IMR-90 (cell line): ENCODE results near the gene NUFIP2. TPM values are rescaled to one million over a fixed set of nuclear protein-coding genes. Genes with fewer than 3 reads are reported as not detected.
A peak's percentile ranks its signal among the peaks of the same experiment; 100 is the strongest.

Experiments used
- ATAC-seq: fragments of 200-7000 bp; cut with Tn5 transposase; 2 replicates; pipeline ENCODE4 v1.9.1; 2020; ENCODE audit warnings: low read depth, mild to moderate bottlenecking, moderate library complexity
- BruUV-seq: library from RNA; stranded (reverse); fragments of 400-500 nt; replicated peaks from 2 replicates; lab custom pipeline; 2021; lab: Mats Ljungman, UMichigan
- CTCF ChIA-PET: fragments of 300-600 bp; formaldehyde crosslinking; extraction: SDS; loops from one replicate; lab custom pipeline; 2021; ENCODE audit warnings: antibody characterized with exemption; lab: Yijun Ruan, JAX
- POLR2A ChIA-PET: fragments of 300-600 bp; sonication (Branson Sonifier 250); formaldehyde crosslinking; loops from one replicate; lab custom pipeline; 2022; ENCODE audit warnings: antibody characterized with exemption; ENCODE audit not compliant: unreplicated experiment; lab: Charles Lee
- DNase-seq: peaks from one replicate; pipeline ENCODE4 v3.0.0; 2013
- H2AFZ ChIP-seq: replicated peaks from 2 replicates; pipeline ENCODE3; 2013; ENCODE audit warnings: low read length, mild to moderate bottlenecking; ENCODE audit not compliant: poor library complexity
- H2AK5ac ChIP-seq: 2 replicates; pipeline ENCODE4 v1.6.1; 2013; ENCODE audit warnings: low read depth, low read length, inconsistent platforms
- H2AK9ac ChIP-seq: replicated peaks from 2 replicates; pipeline ENCODE3; 2013; ENCODE audit warnings: mild to moderate bottlenecking, low read depth, low read length, moderate library complexity; ENCODE audit not compliant: poor library complexity
- H2BK120ac ChIP-seq: 2 replicates; pipeline ENCODE4 v1.6.1; 2013; ENCODE audit warnings: low read depth, low read length, inconsistent platforms
- H2BK15ac ChIP-seq: 3 replicates; pipeline ENCODE4 v1.6.1; 2013; ENCODE audit warnings: low read depth, low read length, inconsistent platforms
- H2BK20ac ChIP-seq: 2 replicates; pipeline ENCODE4 v1.6.1; 2013; ENCODE audit warnings: low read depth, mild to moderate bottlenecking, inconsistent platforms, low read length, moderate library complexity
- H2BK5ac ChIP-seq: 2 replicates; pipeline ENCODE4 v1.6.1; 2013; ENCODE audit warnings: mild to moderate bottlenecking, low read depth, low read length, inconsistent platforms; ENCODE audit not compliant: poor library complexity, severe bottlenecking
- H3K14ac ChIP-seq: replicated peaks from 2 replicates; pipeline ENCODE4 v1.6.1; 2013; ENCODE audit warnings: low read depth, low read length, inconsistent platforms
- H3K18ac ChIP-seq: 2 replicates; pipeline ENCODE4 v1.6.1; 2013; ENCODE audit warnings: low read depth, low read length, control low read depth
- H3K23ac ChIP-seq: 2 replicates; pipeline ENCODE4 v1.6.1; 2013; ENCODE audit warnings: low read depth, low read length, inconsistent platforms
- H3K27ac ChIP-seq: 2 replicates; pipeline ENCODE4 v1.5.1; 2013; ENCODE audit warnings: mild to moderate bottlenecking, control low read depth, low read length; ENCODE audit not compliant: insufficient read depth
- H3K27me3 ChIP-seq: 2 replicates; pipeline ENCODE4 v1.6.1; 2013; ENCODE audit warnings: low read length; ENCODE audit not compliant: control insufficient read depth, insufficient read depth
- H3K36me3 ChIP-seq: 2 replicates; pipeline ENCODE4 v1.6.1; 2013; ENCODE audit warnings: low read length, mixed read lengths; ENCODE audit not compliant: control insufficient read depth, insufficient read depth
- H3K4ac ChIP-seq: 2 replicates; pipeline ENCODE4 v1.6.1; 2013; ENCODE audit warnings: low read depth, low read length, inconsistent platforms
- H3K4me1 ChIP-seq: 2 replicates; pipeline ENCODE4 v1.6.1; 2013; ENCODE audit warnings: low read length, mixed read lengths; ENCODE audit not compliant: control insufficient read depth, insufficient read depth
- H3K4me2 ChIP-seq: 2 replicates; pipeline ENCODE4 v1.6.1; 2013; ENCODE audit warnings: low read depth, mild to moderate bottlenecking, control low read depth, low read length, moderate library complexity
- H3K4me3 ChIP-seq: 2 replicates; pipeline ENCODE4 v1.5.1; 2013; ENCODE audit warnings: low read depth, mild to moderate bottlenecking, control low read depth, low read length, moderate library complexity; ENCODE audit not compliant: insufficient read depth
- H3K56ac ChIP-seq: 2 replicates; pipeline ENCODE4 v1.6.1; 2013; ENCODE audit warnings: low read length, inconsistent platforms; ENCODE audit not compliant: insufficient read depth; ENCODE audit errors: extremely low read depth
- H3K79me1 ChIP-seq, 2 experiments: 2 replicates each; pipeline ENCODE4 v1.6.1; 2013; ENCODE audit warnings: low read length in 2 of 2, inconsistent platforms in 1 of 2, low read depth in 1 of 2
- H3K9ac ChIP-seq: 2 replicates; pipeline ENCODE4 v1.6.1; 2013; ENCODE audit warnings: low read depth, low read length, control low read depth
- H3K9me1 ChIP-seq: 2 replicates; pipeline ENCODE4 v1.6.1; 2013; ENCODE audit warnings: low read length, inconsistent platforms; ENCODE audit not compliant: insufficient read depth
- H3K9me3 ChIP-seq: 2 replicates; pipeline ENCODE4 v1.6.1; 2013; ENCODE audit warnings: low read length; ENCODE audit not compliant: control insufficient read depth, insufficient read depth
- H4K20me1 ChIP-seq: 2 replicates; pipeline ENCODE4 v1.6.1; 2013; ENCODE audit warnings: low read length, inconsistent platforms; ENCODE audit not compliant: insufficient read depth
- H4K5ac ChIP-seq: 2 replicates; pipeline ENCODE4 v1.6.1; 2013; ENCODE audit warnings: mild to moderate bottlenecking, low read depth, low read length, control low read depth
- H4K8ac ChIP-seq, 2 experiments: 2 replicates each; pipeline ENCODE4 v1.6.1; 2013; ENCODE audit warnings: low read depth in 2 of 2, low read length in 2 of 2, control low read depth in 1 of 2, inconsistent platforms in 1 of 2
- H4K91ac ChIP-seq: 2 replicates; pipeline ENCODE4 v1.6.1; 2013; ENCODE audit warnings: low read depth, low read length, inconsistent platforms; ENCODE audit not compliant: insufficient read depth
- CEBPB ChIP-seq: IDR thresholded peaks from 2 replicates; pipeline ENCODE4 v1.6.1; 2012; ENCODE audit warnings: low read depth, low read length, improper control_type of control experiment
- CHD1 ChIP-seq: IDR thresholded peaks from 2 replicates; pipeline ENCODE4 v1.6.1; 2012; ENCODE audit warnings: low read depth, low read length, improper control_type of control experiment
- FOS ChIP-seq: fragments of 150-350 bp; IDR thresholded peaks from 2 replicates; pipeline ENCODE4 v1.6.1; 2016; ENCODE audit warnings: low read depth, low read length
- MAFK ChIP-seq: IDR thresholded peaks from 2 replicates; pipeline ENCODE4 v1.6.1; 2012; ENCODE audit warnings: low read depth, low read length, improper control_type of control experiment
- MAZ ChIP-seq: IDR thresholded peaks from 2 replicates; pipeline ENCODE4 v1.6.1; 2012; ENCODE audit warnings: low read depth, mild to moderate bottlenecking, low read length, improper control_type of control experiment, moderate library complexity, borderline replicate concordance
- MXI1 ChIP-seq: IDR thresholded peaks from 2 replicates; pipeline ENCODE4 v1.6.1; 2012; ENCODE audit warnings: low read depth, mild to moderate bottlenecking, low read length, moderate library complexity, borderline replicate concordance
- NFE2L2 ChIP-seq: fragments of 150-350 bp; IDR thresholded peaks from 2 replicates; pipeline ENCODE4 v1.6.1; 2016; ENCODE audit warnings: low read depth, mild to moderate bottlenecking, low read length
- POLR2A ChIP-seq: IDR thresholded peaks from 2 replicates; pipeline ENCODE4 v1.6.1; 2012; ENCODE audit warnings: mild to moderate bottlenecking, low read depth, low read length
- RAD21 ChIP-seq: IDR thresholded peaks from 2 replicates; pipeline ENCODE4 v1.6.1; 2012; ENCODE audit warnings: low read length, improper control_type of control experiment
- RCOR1 ChIP-seq: IDR thresholded peaks from 2 replicates; pipeline ENCODE4 v1.6.1; 2012; ENCODE audit warnings: mild to moderate bottlenecking, low read length, improper control_type of control experiment; ENCODE audit not compliant: insufficient replicate concordance
- RFX5 ChIP-seq: IDR thresholded peaks from 2 replicates; pipeline ENCODE4 v1.8.0; 2012; ENCODE audit warnings: low read depth, mild to moderate bottlenecking, low read length, moderate library complexity
- WGBS, 2 experiments: methylation state at CpG; one replicate each; pipeline versions ENCODE4 v1.1.5 to v1.1.7; 2013; ENCODE audit warnings: missing lambda C conversion rate in 2 of 2; ENCODE audit not compliant: insufficient read length in 1 of 2; ENCODE audit errors: extremely low coverage in 2 of 2; 5-methylcytosine and 5-hydroxymethylcytosine counted together
- dilution Hi-C: fragments of 300-500 bp; cut with HindIII; formaldehyde crosslinking; loops from one replicate; pipeline ENCODE4 v1.14.3; 2018; ENCODE audit warnings: low sequenced_read_pairs; ENCODE audit not compliant: unreplicated experiment
- in situ Hi-C: fragments of 300-500 bp; cut with MboI; formaldehyde crosslinking; loops from 3 replicates; pipeline ENCODE4 v1.14.3; 2019; ENCODE audit warnings: low sequenced_read_pairs, inconsistent platforms, mixed read lengths
- intact Hi-C: fragments of 100-400 bp; cut with micrococcal nuclease; formaldehyde crosslinking; loops from 2 replicates; pipeline ENCODE4 v1.10.0; 2022
- polyA plus RNA-seq, 3 experiments: library from polyadenylated mRNA; depleted of rRNA; stranded (reverse); fragments of >200 nt; gene quantifications; 2 replicates each; pipeline ENCODE4 v1.2.3, GENCODE V29; 2012; ENCODE audit warnings: low replicate concordance in 1 of 3
- total RNA-seq: library from RNA; depleted of rRNA; stranded (reverse); fragments of >200 nt; gene quantifications from 2 replicates; pipeline ENCODE4 v1.2.3, GENCODE V29; 2012
- TF ChIP-seq, protein P1 (sequence below): conservative IDR thresholded peaks from 2 replicates; pipeline ENCODE4 v1.5.1; 2012; ENCODE audit warnings: mild to moderate bottlenecking, low read depth, low read length, improper control_type of control experiment
- TF ChIP-seq, protein P2 (sequence below): fragments of 150-350 bp; IDR thresholded peaks from 2 replicates; pipeline ENCODE4 v1.6.1; 2016; ENCODE audit warnings: low read depth, mild to moderate bottlenecking, low read length, moderate library complexity, borderline replicate concordance

NUFIP2 gene
- total and polyA plus RNA-seq, 2 of the 4 experiments (the other 2 are of a cell fraction), result 8.9 to 25.6 TPM

DNA sequence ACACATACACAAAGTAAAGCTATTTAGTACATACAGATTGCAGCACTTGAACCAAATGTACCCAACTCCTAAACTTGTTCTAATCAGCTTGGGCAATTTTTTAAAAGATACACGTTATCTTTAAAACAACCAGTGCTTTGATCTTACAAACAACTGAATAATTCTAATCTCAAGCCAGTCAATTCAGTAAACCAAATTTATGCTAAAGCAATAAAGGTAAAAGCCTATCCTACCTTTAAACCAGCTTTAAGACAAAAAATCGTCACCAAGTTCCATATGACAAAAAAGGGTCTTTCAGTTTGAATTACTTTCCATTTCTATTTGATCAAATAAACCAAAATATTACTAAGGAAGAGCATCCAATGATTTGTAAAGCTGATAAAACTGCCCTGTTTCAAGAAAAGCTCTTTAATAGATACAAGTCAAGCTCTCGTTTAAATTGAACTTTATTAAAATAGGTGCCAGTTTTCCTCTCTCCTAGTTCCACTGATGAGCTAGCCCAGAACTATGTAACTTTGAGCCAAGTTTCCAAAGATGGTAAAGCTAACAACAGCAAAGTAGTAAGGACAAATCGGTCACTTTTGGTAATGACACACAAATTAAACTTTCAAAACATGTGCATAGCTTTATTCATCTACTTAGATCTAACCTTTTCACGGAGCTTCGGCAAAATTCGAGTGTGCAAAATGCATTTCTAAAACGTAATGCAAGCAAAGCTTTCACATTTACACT, 37.0 kb downstream of the NUFIP2 start:
- intact Hi-C loops (no loop called here), dilution Hi-C loops (no loop called here), in situ Hi-C loops (no loop called here)
- Histone ChIP-seq H3K4me3 (peak overlapping the region; percentile 25; the same call in 1 of the 2 replicates), H3K9ac (peak overlapping the region; percentile 16; the same call in 1 of the 2 replicates), H3K4me1 (peaks cover 10% of the 10 kb centered on the region), H2BK20ac (no peak overlapping the region), H3K27me3 (no peaks in the 10 kb centered on the region), H2AK5ac (no peak overlapping the region; the same call in 1 of the 2 replicates), H2BK120ac (peak overlapping the region; percentile 55; the same call in 1 of the 2 replicates), H3K27ac (peak overlapping the region; percentile 66; the same call in 1 of the 2 replicates), H4K8ac (peak overlapping the region in 1 of 2 experiments; percentile 67; a peak in 2 of 4 replicates), H3K36me3 (peaks cover 6% of the 10 kb centered on the region), H2AK9ac (no peak overlapping the region), H4K5ac (peak overlapping the region; percentile 27; the same call in 1 of the 2 replicates), H3K9me1 (0 out of 2 replicates have a peak, but pooled peaks cover 2% of the 10 kb centered on the region), H3K56ac (peak overlapping the region; percentile 35; the same call in 1 of the 2 replicates), H3K79me1 (peaks cover 4 to 57% of the 10 kb centered on the region in 2 experiments), H3K18ac (peak overlapping the region; percentile 73), H3K4me2 (peak overlapping the region; percentile 94), H2BK5ac (peak overlapping the region; percentile 98), H4K20me1 (peaks cover 10% of the 10 kb centered on the region; the same call in 1 of the 2 replicates), H3K9me3 (no peaks in the 10 kb centered on the region), H4K91ac (no peak overlapping the region; the same call in 1 of the 2 replicates), H3K4ac (peak overlapping the region; percentile 26; the same call in 1 of the 2 replicates), H3K14ac (peak overlapping the region; percentile 16; the same call in 1 of the 2 replicates), H2BK15ac (peak overlapping the region; percentile 40; the same call in 1 of the 3 replicates), H2AFZ (no peak overlapping the region), H3K23ac (peak overlapping the region; percentile 64; the same call in 1 of the 2 replicates)
- DNase-seq (peak; percentile 53), ATAC-seq (peak; percentile 48)
- WGBS, 2 experiments, result no CpG with 5 or more reads among the region's 8 CpGs
- BruUV-seq, result no TSS peak
- ChIA-PET CTCF (interaction anchor here (0.6 to 3.5 kb wide), 6 partner anchors 16 to 530 kb away, joined by 3 to 15 read pairs (median 4); no protein-coding TSS in a partner anchor), POLR2A (interaction anchor here (0.6 to 0.7 kb wide), 3 partner anchors 34 to 399 kb away, joined by 3 to 4 read pairs (median 3); no protein-coding TSS in a partner anchor)
- no peak for TF ChIP-seq POLR2A
- TF ChIP-seq CHD1, result no peak
- no peak for TF ChIP-seq NFE2L2
- no peak for TF ChIP-seq RFX5
- no peak for TF ChIP-seq RAD21
- TF ChIP-seq FOS, result no peak
- TF ChIP-seq, protein P1, sequence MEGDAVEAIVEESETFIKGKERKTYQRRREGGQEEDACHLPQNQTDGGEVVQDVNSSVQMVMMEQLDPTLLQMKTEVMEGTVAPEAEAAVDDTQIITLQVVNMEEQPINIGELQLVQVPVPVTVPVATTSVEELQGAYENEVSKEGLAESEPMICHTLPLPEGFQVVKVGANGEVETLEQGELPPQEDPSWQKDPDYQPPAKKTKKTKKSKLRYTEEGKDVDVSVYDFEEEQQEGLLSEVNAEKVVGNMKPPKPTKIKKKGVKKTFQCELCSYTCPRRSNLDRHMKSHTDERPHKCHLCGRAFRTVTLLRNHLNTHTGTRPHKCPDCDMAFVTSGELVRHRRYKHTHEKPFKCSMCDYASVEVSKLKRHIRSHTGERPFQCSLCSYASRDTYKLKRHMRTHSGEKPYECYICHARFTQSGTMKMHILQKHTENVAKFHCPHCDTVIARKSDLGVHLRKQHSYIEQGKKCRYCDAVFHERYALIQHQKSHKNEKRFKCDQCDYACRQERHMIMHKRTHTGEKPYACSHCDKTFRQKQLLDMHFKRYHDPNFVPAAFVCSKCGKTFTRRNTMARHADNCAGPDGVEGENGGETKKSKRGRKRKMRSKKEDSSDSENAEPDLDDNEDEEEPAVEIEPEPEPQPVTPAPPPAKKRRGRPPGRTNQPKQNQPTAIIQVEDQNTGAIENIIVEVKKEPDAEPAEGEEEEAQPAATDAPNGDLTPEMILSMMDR, result no peak
- TF ChIP-seq, protein P2, sequence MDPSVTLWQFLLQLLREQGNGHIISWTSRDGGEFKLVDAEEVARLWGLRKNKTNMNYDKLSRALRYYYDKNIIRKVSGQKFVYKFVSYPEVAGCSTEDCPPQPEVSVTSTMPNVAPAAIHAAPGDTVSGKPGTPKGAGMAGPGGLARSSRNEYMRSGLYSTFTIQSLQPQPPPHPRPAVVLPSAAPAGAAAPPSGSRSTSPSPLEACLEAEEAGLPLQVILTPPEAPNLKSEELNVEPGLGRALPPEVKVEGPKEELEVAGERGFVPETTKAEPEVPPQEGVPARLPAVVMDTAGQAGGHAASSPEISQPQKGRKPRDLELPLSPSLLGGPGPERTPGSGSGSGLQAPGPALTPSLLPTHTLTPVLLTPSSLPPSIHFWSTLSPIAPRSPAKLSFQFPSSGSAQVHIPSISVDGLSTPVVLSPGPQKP, result no peak
- TF ChIP-seq RCOR1, result no peak
- TF ChIP-seq CEBPB, result no peak
- TF ChIP-seq MAFK, result no peak
- TF ChIP-seq MXI1, result no peak
- no peak for TF ChIP-seq MAZ
